Hepatocyte (in vitro differentiated cells): ENCODE results near the gene BIN1.

Experiments used
- CTCF ChIP-seq: fragments of 200-600 bp; sonication (generic); IDR thresholded peaks from 2 replicates; pipeline ENCODE4 v1.5.1; 2016; ENCODE audit warnings: antibody characterized with exemption, mild to moderate bottlenecking; ENCODE audit not compliant: poor library complexity
- EZH2 ChIP-seq: fragments of 200-600 bp; sonication (generic); IDR thresholded peaks from 2 replicates; pipeline ENCODE4 v1.6.1; 2016; ENCODE audit warnings: antibody characterized with exemption, mild to moderate bottlenecking, borderline replicate concordance
- EZH2phosphoT487 ChIP-seq: fragments of 200-600 bp; sonication (generic); IDR thresholded peaks from one replicate; pipeline ENCODE4 v1.6.1; 2018; ENCODE audit warnings: antibody characterized with exemption, mild to moderate bottlenecking, low read depth, moderate library complexity; ENCODE audit not compliant: unreplicated experiment, severe bottlenecking

GRCh38 chr2:127080938-127081755, 25.8 kb downstream of the BIN1 start:
- no peak for TF ChIP-seq EZH2
- no peak for TF ChIP-seq CTCF
- no peak for TF ChIP-seq EZH2phosphoT487
